Sigmoid colon (tissue), 4 donors: ENCODE measurements around the gene DIAPH2.

ENCODE experiments used
- EP300 ChIP-seq, 4 donors: sonication (generic); formaldehyde crosslinking; IDR thresholded peaks; one replicate each; pipeline ENCODE4 v1.6.1; 2017; ENCODE audit warnings: antibody characterized with exemption in 4 of 4
- POLR2A ChIP-seq, 2 donors: fragments of 450-650 bp; IDR thresholded peaks; one replicate each; pipeline ENCODE4 v1.6.1; 2016; ENCODE audit warnings: antibody characterized with exemption in 2 of 2, mild to moderate bottlenecking in 2 of 2, moderate library complexity in 2 of 2
- TF ChIP-seq, protein P1 (sequence below), 4 experiments: fragments of 450-650 bp in 3 of 4; fragments of 200-600 bp in 1 of 4; IDR thresholded peaks; one replicate each; pipeline ENCODE4 v1.5.1; 2016 to 2019; ENCODE audit warnings: antibody characterized with exemption in 4 of 4, mild to moderate bottlenecking in 3 of 4, moderate library complexity in 2 of 4

DNA sequence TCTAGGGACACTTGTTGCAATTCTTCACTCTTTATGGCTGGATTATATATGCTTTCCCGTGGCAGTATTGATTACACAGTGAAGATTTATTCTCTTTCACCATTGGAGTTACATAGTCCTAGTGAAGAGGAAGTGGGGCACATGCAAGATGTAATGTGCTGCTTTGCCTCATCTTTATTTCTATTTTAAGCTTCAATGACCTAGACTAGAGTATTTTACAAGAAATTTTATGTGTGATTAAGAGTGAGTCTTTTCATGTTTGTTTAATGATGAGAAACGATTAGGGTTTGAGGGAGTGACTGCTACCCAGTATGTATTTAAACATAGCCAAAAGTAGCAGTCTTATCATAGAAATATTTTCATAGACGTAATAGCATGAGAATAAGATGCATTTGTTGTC is 30.8 kb downstream of the DIAPH2 start:
- TF ChIP-seq, protein P1, sequence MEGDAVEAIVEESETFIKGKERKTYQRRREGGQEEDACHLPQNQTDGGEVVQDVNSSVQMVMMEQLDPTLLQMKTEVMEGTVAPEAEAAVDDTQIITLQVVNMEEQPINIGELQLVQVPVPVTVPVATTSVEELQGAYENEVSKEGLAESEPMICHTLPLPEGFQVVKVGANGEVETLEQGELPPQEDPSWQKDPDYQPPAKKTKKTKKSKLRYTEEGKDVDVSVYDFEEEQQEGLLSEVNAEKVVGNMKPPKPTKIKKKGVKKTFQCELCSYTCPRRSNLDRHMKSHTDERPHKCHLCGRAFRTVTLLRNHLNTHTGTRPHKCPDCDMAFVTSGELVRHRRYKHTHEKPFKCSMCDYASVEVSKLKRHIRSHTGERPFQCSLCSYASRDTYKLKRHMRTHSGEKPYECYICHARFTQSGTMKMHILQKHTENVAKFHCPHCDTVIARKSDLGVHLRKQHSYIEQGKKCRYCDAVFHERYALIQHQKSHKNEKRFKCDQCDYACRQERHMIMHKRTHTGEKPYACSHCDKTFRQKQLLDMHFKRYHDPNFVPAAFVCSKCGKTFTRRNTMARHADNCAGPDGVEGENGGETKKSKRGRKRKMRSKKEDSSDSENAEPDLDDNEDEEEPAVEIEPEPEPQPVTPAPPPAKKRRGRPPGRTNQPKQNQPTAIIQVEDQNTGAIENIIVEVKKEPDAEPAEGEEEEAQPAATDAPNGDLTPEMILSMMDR (IDR thresholded peaks at IDR 0.05), result no peak
- TF ChIP-seq EP300 (IDR thresholded peaks at IDR 0.05), result no peak
- TF ChIP-seq POLR2A (IDR thresholded peaks at IDR 0.05), result no peak
